H9 (cell line): ENCODE results near the gene ABCG2. TPM values are rescaled to one million over a fixed set of nuclear protein-coding genes. Genes with fewer than 3 reads are reported as not detected.

ENCODE experiments used
- DNase-seq: peaks from one replicate; pipeline ENCODE4 v3.0.0-alpha.2; 2017
- H2AFZ ChIP-seq: one replicate; pipeline ENCODE4 v1.6.1; 2013; ENCODE audit warnings: mild to moderate bottlenecking, low read length, control low read depth, moderate library complexity
- H2AK5ac ChIP-seq: 2 replicates; pipeline ENCODE4 v1.6.1; 2013; ENCODE audit warnings: low read length, control low read depth, mixed read lengths; ENCODE audit not compliant: insufficient read length
- H2BK120ac ChIP-seq: one replicate; pipeline ENCODE4 v1.6.1; 2013; ENCODE audit warnings: low read depth, mild to moderate bottlenecking, low read length, control low read depth, inconsistent platforms; ENCODE audit not compliant: poor library complexity, severe bottlenecking
- H2BK12ac ChIP-seq: 2 replicates; pipeline ENCODE4 v1.6.1; 2013; ENCODE audit warnings: low read length, control low read depth, mixed read lengths, low read depth; ENCODE audit not compliant: insufficient read length
- H2BK15ac ChIP-seq: 2 replicates; pipeline ENCODE4 v1.6.1; 2013; ENCODE audit warnings: low read depth, low read length, control low read depth
- H2BK20ac ChIP-seq: one replicate; pipeline ENCODE4 v1.6.1; 2013; ENCODE audit warnings: low read depth, mild to moderate bottlenecking, low read length, control low read depth, inconsistent platforms; ENCODE audit not compliant: poor library complexity, severe bottlenecking
- H2BK5ac ChIP-seq: 2 replicates; pipeline ENCODE4 v1.6.1; 2013; ENCODE audit warnings: low read length, control low read depth, mixed read lengths; ENCODE audit not compliant: insufficient read length
- H3K14ac ChIP-seq: 2 replicates; pipeline ENCODE4 v1.6.1; 2013; ENCODE audit warnings: low read length, control low read depth; ENCODE audit not compliant: insufficient read depth
- H3K18ac ChIP-seq: 2 replicates; pipeline ENCODE4 v1.6.1; 2013; ENCODE audit warnings: low read depth, mild to moderate bottlenecking, mixed read lengths, low read length, control low read depth; ENCODE audit not compliant: insufficient read length
- H3K23ac ChIP-seq: 2 replicates; pipeline ENCODE4 v1.6.1; 2013; ENCODE audit warnings: low read length, control low read depth, mixed read lengths, low read depth; ENCODE audit not compliant: insufficient read length
- H3K23me2 ChIP-seq: 2 replicates; pipeline ENCODE4 v1.6.1; 2013; ENCODE audit warnings: low read depth, mild to moderate bottlenecking, mixed read lengths, low read length, control low read depth; ENCODE audit not compliant: insufficient read length, poor library complexity, severe bottlenecking
- H3K27ac ChIP-seq: 2 replicates; pipeline ENCODE4 v1.5.1; 2013; ENCODE audit warnings: low read length, control low read depth, mixed read lengths, low read depth; ENCODE audit not compliant: insufficient read length
- H3K27me3 ChIP-seq: 2 replicates; pipeline ENCODE4 v1.6.1; 2013; ENCODE audit warnings: low read length, control low read depth, inconsistent platforms; ENCODE audit not compliant: insufficient read depth
- H3K4ac ChIP-seq: 2 replicates; pipeline ENCODE4 v1.6.1; 2013; ENCODE audit warnings: low read depth, mild to moderate bottlenecking, control low read depth, inconsistent platforms, low read length, moderate library complexity
- H3K4me1 ChIP-seq: 2 replicates; pipeline ENCODE4 v1.6.1; 2013; ENCODE audit warnings: low read length, control low read depth, inconsistent platforms; ENCODE audit not compliant: insufficient read depth
- H3K4me2 ChIP-seq: 2 replicates; pipeline ENCODE4 v1.6.1; 2013; ENCODE audit warnings: low read length, control low read depth, mixed read lengths; ENCODE audit not compliant: insufficient read length, insufficient read depth
- H3K56ac ChIP-seq: 2 replicates; pipeline ENCODE4 v1.6.1; 2013; ENCODE audit warnings: low read depth, mild to moderate bottlenecking, mixed read lengths, low read length, control low read depth; ENCODE audit not compliant: insufficient read length
- H3K79me1 ChIP-seq: 2 replicates; pipeline ENCODE4 v1.6.1; 2013; ENCODE audit warnings: low read depth, mild to moderate bottlenecking, moderate library complexity, low read length, control low read depth, inconsistent platforms; ENCODE audit not compliant: insufficient read depth, poor library complexity, severe bottlenecking
- H3K79me2 ChIP-seq: 2 replicates; pipeline ENCODE4 v1.6.1; 2013; ENCODE audit warnings: low read length, control low read depth, inconsistent platforms; ENCODE audit not compliant: insufficient read depth
- H3K9ac ChIP-seq: 2 replicates; pipeline ENCODE4 v1.6.1; 2013; ENCODE audit warnings: low read length, control low read depth, mixed read lengths; ENCODE audit not compliant: insufficient read length; ENCODE audit errors: extremely low read depth
- H3K9me3 ChIP-seq: one replicate; pipeline ENCODE4 v1.6.1; 2013; ENCODE audit warnings: low read depth, low read length, inconsistent platforms; ENCODE audit not compliant: control insufficient read depth
- H3T11ph ChIP-seq: one replicate; pipeline ENCODE4 v1.6.1; 2013; ENCODE audit warnings: mild to moderate bottlenecking, low read length, control low read depth, inconsistent platforms
- H4K20me1 ChIP-seq: one replicate; pipeline ENCODE4 v1.6.1; 2013; ENCODE audit not compliant: control insufficient read depth, insufficient read length, insufficient read depth
- H4K5ac ChIP-seq: 2 replicates; pipeline ENCODE4 v1.6.1; 2013; ENCODE audit warnings: low read depth, mild to moderate bottlenecking, mixed read lengths, low read length, control low read depth; ENCODE audit not compliant: insufficient read length
- H4K8ac ChIP-seq: replicated peaks from 2 replicates; pipeline ENCODE4 v1.6.1; 2013; ENCODE audit warnings: low read length, control low read depth, mixed read lengths, low read depth; ENCODE audit not compliant: insufficient read length
- H4K91ac ChIP-seq: 2 replicates; pipeline ENCODE4 v1.6.1; 2013; ENCODE audit warnings: low read depth, mild to moderate bottlenecking, moderate library complexity, mixed read lengths, low read length, control low read depth; ENCODE audit not compliant: insufficient read length
- H3K27ac Mint-ChIP-seq, 3 experiments: 2 replicates in 2 of 3; 3 replicates in 1 of 3; pipeline ENCODE4 v1.8.0; 2020 to 2021; ENCODE audit warnings: mixed read lengths in 3 of 3, mild to moderate bottlenecking in 1 of 3, moderate library complexity in 1 of 3
- H3K27me3 Mint-ChIP-seq: 2 replicates; pipeline ENCODE4 v1.8.0; 2021; ENCODE audit warnings: low read depth, mild to moderate bottlenecking, moderate library complexity, mixed read lengths
- H3K36me3 Mint-ChIP-seq, 3 experiments: 2 replicates in 2 of 3; 3 replicates in 1 of 3; pipeline ENCODE4 v1.8.0; 2020 to 2021; ENCODE audit warnings: low read depth in 3 of 3, mixed read lengths in 3 of 3; ENCODE audit not compliant: insufficient read depth in 1 of 3
- H3K4me1 Mint-ChIP-seq, 2 experiments: 2 replicates each; pipeline ENCODE4 v1.8.0; 2020; ENCODE audit warnings: mixed read lengths in 2 of 2
- H3K4me3 Mint-ChIP-seq, 2 experiments: 2 replicates in 1 of 2; 3 replicates in 1 of 2; pipeline ENCODE4 v1.8.0; 2020 to 2021; ENCODE audit warnings: mild to moderate bottlenecking in 2 of 2, mixed read lengths in 2 of 2, moderate library complexity in 1 of 2
- H3K9me3 Mint-ChIP-seq, 2 experiments: 2 replicates in 1 of 2; 3 replicates in 1 of 2; pipeline ENCODE4 v1.8.0; 2020; ENCODE audit warnings: mild to moderate bottlenecking in 2 of 2, mixed read lengths in 2 of 2, moderate library complexity in 1 of 2
- WGBS: extraction: QIAGEN DNeasy Blood & Tissue Kit; methylation state at CpG from one replicate; pipeline ENCODE4 v1.1.7; 2013; ENCODE audit warnings: missing lambda C conversion rate, low lambda C conversion rate, mixed read lengths; ENCODE audit not compliant: insufficient read length; ENCODE audit errors: extremely low coverage; 5-methylcytosine and 5-hydroxymethylcytosine counted together
- total RNA-seq: library from RNA; stranded (reverse); gene quantifications from 2 replicates; pipeline ENCODE4 v1.2.1, GENCODE V29; 2021
- TF ChIP-seq, protein P1 (sequence below): fragments of 200-600 bp; sonication (generic); conservative IDR thresholded peaks from 3 replicates; pipeline ENCODE4 v1.8.0; 2021; ENCODE audit warnings: antibody characterized with exemption, mild to moderate bottlenecking

ABCG2 gene
- total RNA-seq, 1 experiment from 2014 or later, result 1.5 TPM

DNA sequence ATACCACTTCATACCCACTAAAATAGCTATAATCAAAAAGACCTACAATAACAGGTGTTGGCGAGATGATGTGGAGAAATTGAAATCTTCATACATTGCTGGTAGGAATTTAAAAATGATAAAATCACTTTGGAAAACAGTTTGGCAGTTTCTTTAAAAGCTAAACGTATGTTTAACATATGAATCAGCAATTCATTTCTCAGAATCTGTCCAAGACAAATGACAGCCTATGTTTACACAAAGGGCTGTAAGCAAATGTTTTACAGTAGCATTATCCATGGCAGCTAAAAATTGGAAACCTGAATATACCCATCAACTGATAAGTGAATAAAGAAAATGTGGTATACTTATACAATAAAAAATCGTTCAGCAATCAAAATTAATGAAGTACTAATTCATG is 33.0 kb upstream of the ABCG2 start:
- Histone ChIP-seq H3K9me3 (no peaks in the 10 kb centered on the region), H3K23me2 (no peaks in the 10 kb centered on the region), H4K20me1 (no peaks in the 10 kb centered on the region), H4K8ac (no peak overlapping the region), H3T11ph (no peak overlapping the region), H3K9ac (no peak overlapping the region), H2BK5ac (no peak overlapping the region), H4K5ac (no peak overlapping the region), H3K79me1 (no peaks in the 10 kb centered on the region), H3K27me3 (no peaks in the 10 kb centered on the region), H2AK5ac (no peak overlapping the region), H3K23ac (no peak overlapping the region), H2BK120ac (no peak overlapping the region), H3K27ac (no peak overlapping the region), H3K56ac (no peak overlapping the region), H4K91ac (no peak overlapping the region), H2BK20ac (no peak overlapping the region), H3K79me2 (no peaks in the 10 kb centered on the region), H3K4me2 (no peak overlapping the region), H2AFZ (no peak overlapping the region), H3K18ac (no peak overlapping the region), H2BK12ac (no peak overlapping the region), H3K4ac (no peak overlapping the region), H2BK15ac (no peak overlapping the region), H3K4me1 (peaks cover 6% of the 10 kb centered on the region; the same call in 1 of the 2 replicates), H3K14ac (no peak overlapping the region)
- WGBS, result no CpG with 5 or more reads among the region's 3 CpGs
- H3K36me3 Mint-ChIP-seq, result no peaks in the 10 kb centered on the region
- H3K9me3 Mint-ChIP-seq, result no peaks in the 10 kb centered on the region
- H3K27me3 Mint-ChIP-seq, result no peaks in the 10 kb centered on the region
- H3K4me1 Mint-ChIP-seq, result peaks cover 20 to 22% of the 10 kb centered on the region in 2 experiments
- TF ChIP-seq, protein P1, sequence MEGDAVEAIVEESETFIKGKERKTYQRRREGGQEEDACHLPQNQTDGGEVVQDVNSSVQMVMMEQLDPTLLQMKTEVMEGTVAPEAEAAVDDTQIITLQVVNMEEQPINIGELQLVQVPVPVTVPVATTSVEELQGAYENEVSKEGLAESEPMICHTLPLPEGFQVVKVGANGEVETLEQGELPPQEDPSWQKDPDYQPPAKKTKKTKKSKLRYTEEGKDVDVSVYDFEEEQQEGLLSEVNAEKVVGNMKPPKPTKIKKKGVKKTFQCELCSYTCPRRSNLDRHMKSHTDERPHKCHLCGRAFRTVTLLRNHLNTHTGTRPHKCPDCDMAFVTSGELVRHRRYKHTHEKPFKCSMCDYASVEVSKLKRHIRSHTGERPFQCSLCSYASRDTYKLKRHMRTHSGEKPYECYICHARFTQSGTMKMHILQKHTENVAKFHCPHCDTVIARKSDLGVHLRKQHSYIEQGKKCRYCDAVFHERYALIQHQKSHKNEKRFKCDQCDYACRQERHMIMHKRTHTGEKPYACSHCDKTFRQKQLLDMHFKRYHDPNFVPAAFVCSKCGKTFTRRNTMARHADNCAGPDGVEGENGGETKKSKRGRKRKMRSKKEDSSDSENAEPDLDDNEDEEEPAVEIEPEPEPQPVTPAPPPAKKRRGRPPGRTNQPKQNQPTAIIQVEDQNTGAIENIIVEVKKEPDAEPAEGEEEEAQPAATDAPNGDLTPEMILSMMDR, result no peak
- no peak for DNase-seq
- no peak overlapping the region for H3K4me3 Mint-ChIP-seq
- H3K27ac Mint-ChIP-seq, result no peak overlapping the region
